HFF-Myc (cell line): ENCODE results near the gene MAPKAPK2.

ENCODE experiments used
- DNase-seq: peaks from one replicate; pipeline ENCODE4 v3.0.0-alpha.2; 2011; ENCODE audit warnings: low read depth; ENCODE audit errors: extremely low read depth
- H3K4me3 ChIP-seq: replicated peaks from 2 replicates; pipeline ENCODE4 v1.5.1; 2011; ENCODE audit warnings: low read depth, mild to moderate bottlenecking, control low read depth, low read length
- TF ChIP-seq, protein P1 (sequence below): IDR thresholded peaks from 2 replicates; pipeline ENCODE4 v1.5.1; 2012; ENCODE audit warnings: mild to moderate bottlenecking, low read depth, low read length, control low read depth; ENCODE audit errors: missing control alignments

MAPKAPK2 gene

DNA sequence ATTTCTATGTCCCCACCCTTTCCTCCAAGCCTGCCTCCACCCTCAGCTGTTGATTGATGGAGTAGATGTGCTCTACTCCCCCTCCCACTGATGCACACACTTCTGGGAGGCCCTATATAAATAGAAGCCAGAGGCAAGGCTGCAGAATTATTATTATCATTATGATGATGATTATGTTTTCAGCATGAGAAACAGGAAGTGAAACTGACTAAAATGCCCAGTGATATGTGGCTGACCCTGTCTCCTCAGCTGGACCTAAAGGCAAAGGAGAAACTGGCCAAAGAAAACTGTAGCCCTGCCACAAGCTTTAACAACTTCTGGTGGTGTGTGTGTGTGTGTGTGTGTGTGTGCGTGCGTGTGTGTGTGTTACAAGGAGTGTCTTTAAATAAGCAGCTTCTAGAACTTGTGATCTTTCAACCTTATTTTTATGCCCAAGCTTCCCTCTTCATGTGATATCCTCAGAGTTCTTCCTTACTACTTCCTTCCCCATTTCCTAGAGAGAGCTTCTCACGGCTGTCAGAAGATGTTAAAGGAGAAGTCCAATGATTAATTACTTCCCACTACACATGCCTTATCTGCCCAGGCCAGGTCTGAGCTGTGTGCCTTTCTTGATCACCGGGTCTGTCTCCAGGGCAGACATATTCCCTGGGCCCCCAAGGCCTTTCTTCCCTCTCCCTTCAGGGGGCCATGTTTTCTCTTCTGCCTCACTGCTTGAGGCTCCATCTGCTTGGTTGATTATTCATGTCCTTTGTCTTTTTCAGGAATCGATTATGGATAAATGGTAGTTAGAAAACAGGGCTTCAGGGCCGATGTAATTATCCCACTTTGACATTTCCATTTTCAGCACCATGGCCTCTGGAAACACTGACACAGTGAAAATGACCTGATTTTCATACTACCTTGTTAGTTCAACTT is 11.6 kb upstream of the MAPKAPK2 start:
- no peak for DNase-seq
- TF ChIP-seq, protein P1, sequence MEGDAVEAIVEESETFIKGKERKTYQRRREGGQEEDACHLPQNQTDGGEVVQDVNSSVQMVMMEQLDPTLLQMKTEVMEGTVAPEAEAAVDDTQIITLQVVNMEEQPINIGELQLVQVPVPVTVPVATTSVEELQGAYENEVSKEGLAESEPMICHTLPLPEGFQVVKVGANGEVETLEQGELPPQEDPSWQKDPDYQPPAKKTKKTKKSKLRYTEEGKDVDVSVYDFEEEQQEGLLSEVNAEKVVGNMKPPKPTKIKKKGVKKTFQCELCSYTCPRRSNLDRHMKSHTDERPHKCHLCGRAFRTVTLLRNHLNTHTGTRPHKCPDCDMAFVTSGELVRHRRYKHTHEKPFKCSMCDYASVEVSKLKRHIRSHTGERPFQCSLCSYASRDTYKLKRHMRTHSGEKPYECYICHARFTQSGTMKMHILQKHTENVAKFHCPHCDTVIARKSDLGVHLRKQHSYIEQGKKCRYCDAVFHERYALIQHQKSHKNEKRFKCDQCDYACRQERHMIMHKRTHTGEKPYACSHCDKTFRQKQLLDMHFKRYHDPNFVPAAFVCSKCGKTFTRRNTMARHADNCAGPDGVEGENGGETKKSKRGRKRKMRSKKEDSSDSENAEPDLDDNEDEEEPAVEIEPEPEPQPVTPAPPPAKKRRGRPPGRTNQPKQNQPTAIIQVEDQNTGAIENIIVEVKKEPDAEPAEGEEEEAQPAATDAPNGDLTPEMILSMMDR: no peak
- H3K4me3 ChIP-seq: no peak overlapping the region

DNA sequence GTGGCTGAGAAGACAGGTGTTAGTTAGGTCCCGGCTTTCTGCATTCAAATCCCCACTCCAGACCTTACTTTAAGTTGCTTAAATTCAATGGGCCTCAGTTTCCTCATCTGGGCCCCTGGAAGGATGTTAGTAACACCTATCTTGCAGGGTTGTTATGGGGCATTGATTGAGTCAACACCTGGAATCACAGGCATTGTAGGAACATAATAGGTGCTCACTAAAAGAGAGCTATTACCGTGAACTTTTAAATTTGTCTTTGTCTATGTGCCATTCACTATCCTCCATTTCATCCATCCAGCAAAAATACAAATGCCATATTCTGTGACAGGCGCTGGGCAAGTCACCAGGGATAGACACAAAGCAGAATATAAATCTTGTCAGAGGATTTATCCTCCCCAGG is 10.5 kb upstream of the MAPKAPK2 start:
- TF ChIP-seq, protein P1: no peak

DNA sequence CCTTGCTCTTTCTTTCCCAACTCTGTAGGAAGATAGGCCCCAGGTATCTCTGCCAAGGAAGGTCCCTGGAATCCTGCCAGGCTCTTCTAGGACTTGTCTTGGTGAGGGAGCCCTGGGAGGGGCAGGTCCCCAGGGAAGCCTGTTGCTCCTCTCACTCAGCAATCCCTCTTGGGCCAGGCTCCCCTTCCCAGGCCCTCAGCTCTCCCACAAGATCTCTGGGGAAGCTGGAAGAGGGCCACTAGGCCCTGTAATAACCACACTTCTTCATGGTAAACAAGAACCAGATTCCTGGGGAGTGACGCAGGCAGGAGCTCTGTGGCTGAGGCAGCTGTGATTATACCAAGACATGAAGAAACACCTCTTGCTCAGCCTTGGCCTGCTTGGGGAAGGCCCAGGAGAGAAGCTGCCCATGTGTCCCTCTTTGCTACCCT is 9.9 kb upstream of the MAPKAPK2 start:
- TF ChIP-seq, protein P1: no peak
- peak; percentile 91 for DNase-seq
- H3K4me3 ChIP-seq: no peak overlapping the region

More for the DNA sequence above, 10.5 kb upstream of the MAPKAPK2 start:
- H3K4me3 ChIP-seq: no peak overlapping the region
- no peak for DNase-seq

DNA sequence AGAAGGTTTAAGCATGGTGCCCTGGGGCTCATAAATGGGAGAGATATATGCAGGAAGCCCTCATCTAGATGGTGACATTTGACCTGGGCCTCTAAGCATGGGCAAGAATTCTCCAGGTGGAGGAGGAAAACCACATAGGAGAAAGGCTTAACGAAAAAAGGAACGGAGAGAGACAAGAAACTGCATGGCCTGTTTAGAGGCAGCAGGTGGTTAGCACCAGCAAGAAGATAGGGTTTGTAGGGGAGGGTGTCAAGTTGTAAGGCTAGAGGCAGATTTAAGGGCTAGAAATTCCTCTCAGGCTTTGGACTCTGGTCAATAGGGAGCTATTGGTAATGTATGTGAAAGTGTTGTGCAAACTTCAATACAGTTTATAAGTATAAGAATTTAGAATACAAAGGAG is 8.2 kb upstream of the MAPKAPK2 start:
- TF ChIP-seq, protein P1: no peak
- no peak overlapping the region for H3K4me3 ChIP-seq

DNA sequence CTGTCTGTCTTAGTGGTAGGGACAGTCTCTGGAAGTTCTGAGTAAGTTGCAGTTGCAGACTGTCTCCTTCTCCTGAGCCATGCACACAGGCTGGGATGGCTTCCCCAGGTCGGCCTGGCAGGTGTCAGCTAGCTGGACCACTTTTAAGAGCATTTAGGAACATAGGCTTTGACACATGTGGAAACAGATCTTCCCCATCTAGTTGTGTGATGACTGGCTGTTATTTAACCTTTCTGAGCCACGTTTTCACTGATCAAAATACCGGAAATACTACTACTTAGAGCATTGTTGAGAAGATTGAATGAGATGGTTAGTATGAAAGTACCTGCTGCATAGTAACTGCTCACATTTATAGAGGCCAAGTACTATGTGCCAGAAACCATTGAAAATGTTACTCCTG is 6.2 kb upstream of the MAPKAPK2 start:
- no peak for DNase-seq
- TF ChIP-seq, protein P1: no peak
- no peak overlapping the region for H3K4me3 ChIP-seq

More for the DNA sequence above, 8.2 kb upstream of the MAPKAPK2 start:
- no peak for DNase-seq

DNA sequence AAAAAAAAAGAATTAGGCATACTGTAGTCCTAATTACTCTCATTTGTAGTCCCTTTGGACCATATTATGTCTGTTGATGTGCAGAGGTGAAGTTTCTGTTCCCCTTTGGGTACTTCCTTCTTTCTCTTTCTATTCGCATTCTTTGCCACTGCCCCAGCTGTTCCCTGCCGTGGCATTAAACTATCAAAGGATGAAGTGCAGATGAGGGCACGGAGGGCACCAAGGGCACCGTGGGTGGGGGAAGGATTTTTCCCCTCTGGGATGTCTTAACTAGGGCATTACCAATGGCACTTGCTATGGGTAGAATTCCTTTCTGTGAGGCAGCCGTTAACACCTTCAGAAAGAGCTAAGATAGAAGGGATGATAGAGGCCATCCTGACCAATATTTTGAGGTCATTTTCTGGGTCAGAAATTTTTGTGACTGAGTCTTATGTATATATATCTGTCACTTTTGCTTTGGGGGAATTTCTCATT is 4.9 kb upstream of the MAPKAPK2 start:
- DNase-seq: no peak
- TF ChIP-seq, protein P1: no peak
- no peak overlapping the region for H3K4me3 ChIP-seq
